NB4 (cell line): ENCODE results near the gene ADGRL3.

Experiments used
- DNase-seq: peaks from one replicate; pipeline ENCODE4 v3.0.0; 2010; ENCODE audit warnings: low read depth
- H3K4me3 ChIP-seq: one replicate; pipeline ENCODE4 v1.5.1; 2011; ENCODE audit warnings: mild to moderate bottlenecking, low read depth, low read length, moderate library complexity
- CTCF ChIP-seq: IDR thresholded peaks from one replicate; pipeline ENCODE4 v1.5.1; 2012; ENCODE audit warnings: low read depth, low read length
- MAX ChIP-seq: IDR thresholded peaks from 2 replicates; pipeline ENCODE4 v1.6.1; 2011; ENCODE audit warnings: low read depth, low read length
- MYC ChIP-seq: IDR thresholded peaks from 2 replicates; pipeline ENCODE4 v1.6.1; 2011; ENCODE audit warnings: low read depth, low read length
- POLR2A ChIP-seq: IDR thresholded peaks from 2 replicates; pipeline ENCODE4 v1.6.1; 2011; ENCODE audit warnings: mild to moderate bottlenecking; ENCODE audit not compliant: insufficient read length; ENCODE audit errors: extremely low read depth

The ADGRL3 gene

GRCh38 chr4:62070291-62070852 is 870.2 kb downstream of the ADGRL3 start:
- DNase-seq, result no peak
- no peak for TF ChIP-seq MAX
- no peak overlapping the region for H3K4me3 ChIP-seq

GRCh38 chr4:62075089-62075488 is 875.0 kb downstream of the ADGRL3 start:
- TF ChIP-seq MYC, result no peak
- no peak for TF ChIP-seq CTCF
- TF ChIP-seq MAX, result no peak
- no peak for TF ChIP-seq POLR2A
- no peak overlapping the region for H3K4me3 ChIP-seq
- DNase-seq, result no peak

- H3K4me3 ChIP-seq, result no peak overlapping the region
- DNase-seq, result no peak
- TF ChIP-seq CTCF, result no peak
- no peak for TF ChIP-seq MAX
- TF ChIP-seq MYC, result no peak
- no peak for TF ChIP-seq POLR2A
Observed at GRCh38 chr4:62075521-62075920, 875.4 kb downstream of the ADGRL3 start.

- TF ChIP-seq MAX (no peak), CTCF (no peak), POLR2A (no peak), MYC (no peak)
- DNase-seq, result no peak
- H3K4me3 ChIP-seq, result no peak overlapping the region
Observed at GRCh38 chr4:62077406-62077805, 877.3 kb downstream of the ADGRL3 start.

- DNase-seq, result no peak
- no peak overlapping the region for H3K4me3 ChIP-seq
- TF ChIP-seq CTCF (no peak), MAX (no peak), POLR2A (no peak), MYC (no peak)
Observed at GRCh38 chr4:62080431-62080830, 880.3 kb downstream of the ADGRL3 start.

- H3K4me3 ChIP-seq, result no peak overlapping the region
- DNase-seq, result no peak
- no peak for TF ChIP-seq CTCF
- no peak for TF ChIP-seq MAX
- no peak for TF ChIP-seq MYC
- TF ChIP-seq POLR2A, result no peak
Observed at GRCh38 chr4:62087706-62088105, 887.6 kb downstream of the ADGRL3 start.
